Fibroblast of lung (primary cell): ENCODE data around the gene MGST3. TPM values are rescaled to one million over a fixed set of nuclear protein-coding genes. Genes with fewer than 3 reads are reported as not detected.

Experiments used
- DNase-seq, 2 donors: peaks; one replicate each; pipeline versions ENCODE4 v3.0.0 to v3.0.0-alpha.2; 2010; ENCODE audit warnings: low read depth in 2 of 2
- H2AFZ ChIP-seq: 2 replicates; pipeline ENCODE4 v1.5.1; 2012; ENCODE audit warnings: low read length, control low read depth, inconsistent platforms
- H3K27ac ChIP-seq: 2 replicates; pipeline ENCODE4 v1.5.1; 2011; ENCODE audit warnings: low read length, control low read depth; ENCODE audit not compliant: insufficient read depth
- H3K27me3 ChIP-seq: 2 replicates; pipeline ENCODE4 v1.5.1; 2011; ENCODE audit warnings: mild to moderate bottlenecking, low read length; ENCODE audit not compliant: control insufficient read depth, insufficient read depth
- H3K36me3 ChIP-seq: 2 replicates; pipeline ENCODE4 v1.5.1; 2011; ENCODE audit warnings: low read length; ENCODE audit not compliant: control insufficient read depth, insufficient read depth
- H3K4me1 ChIP-seq: 2 replicates; pipeline ENCODE4 v1.5.1; 2011; ENCODE audit warnings: low read length; ENCODE audit not compliant: control insufficient read depth, insufficient read depth; ENCODE audit errors: extremely low read depth
- H3K4me2 ChIP-seq: 2 replicates; pipeline ENCODE4 v1.5.1; 2011; ENCODE audit warnings: low read length, control low read depth; ENCODE audit not compliant: insufficient read depth; ENCODE audit errors: extremely low read depth
- H3K4me3 ChIP-seq, 4 experiments: fragments of 200-600 bp in 1 of 4; sonication (generic) in 1 of 4; replicated peaks in 1 of 4; 2 replicates each; pipeline ENCODE4 v1.5.1; 2011 to 2016; ENCODE audit warnings: low read length in 4 of 4, low read depth in 3 of 4, mild to moderate bottlenecking in 3 of 4, control low read depth in 2 of 4, inconsistent platforms in 1 of 4, mixed read lengths in 1 of 4; ENCODE audit not compliant: insufficient read depth in 1 of 4; ENCODE audit errors: control extremely low read depth in 1 of 4
- H3K79me2 ChIP-seq: 2 replicates; pipeline ENCODE4 v1.5.1; 2012; ENCODE audit warnings: mild to moderate bottlenecking, low read length, inconsistent platforms; ENCODE audit not compliant: control insufficient read depth, insufficient read depth
- H3K9ac ChIP-seq: 2 replicates; pipeline ENCODE4 v1.5.1; 2011; ENCODE audit warnings: mild to moderate bottlenecking, low read length, control low read depth; ENCODE audit not compliant: insufficient read depth
- H3K9me3 ChIP-seq: 2 replicates; pipeline ENCODE4 v1.5.1; 2012; ENCODE audit warnings: low read depth, low read length; ENCODE audit not compliant: control insufficient read depth, insufficient read depth
- H4K20me1 ChIP-seq: 2 replicates; pipeline ENCODE4 v1.5.1; 2011; ENCODE audit warnings: low read length; ENCODE audit not compliant: control insufficient read depth, insufficient read depth; ENCODE audit errors: extremely low read depth
- EZH2 ChIP-seq: IDR thresholded peaks from 2 replicates; pipeline ENCODE4 v1.5.1; 2012; ENCODE audit warnings: low read length, control low read depth, mild to moderate bottlenecking; ENCODE audit errors: missing control alignments
- polyA plus RNA-seq, 2 donors: library from polyadenylated mRNA; depleted of rRNA in 1 of 2; stranded (reverse) in 1 of 2; unstranded in 1 of 2; fragments of >200 nt; gene quantifications; 2 replicates each; pipeline ENCODE4 v1.2.1, GENCODE V29; 2011 to 2012; ENCODE audit warnings: missing spikeins in 1 of 2
- total RNA-seq: library from RNA; depleted of rRNA; stranded (reverse); fragments of >200 nt; gene quantifications from 2 replicates; pipeline ENCODE4 v1.2.1, GENCODE V29; 2014
- TF ChIP-seq, protein P1 (sequence below), 2 donors: IDR thresholded peaks in 1 of 2; conservative IDR thresholded peaks in 1 of 2; 1 replicate in 1 of 2; 2 replicates in 1 of 2; pipeline ENCODE4 v1.5.1; 2011 to 2012; ENCODE audit warnings: low read length in 2 of 2, control low read depth in 1 of 2, inconsistent platforms in 1 of 2, low read depth in 1 of 2, mild to moderate bottlenecking in 1 of 2

Gene MGST3
- total and polyA plus RNA-seq, 2 donors (not counting 1 experiment from before 2014, with no cell fraction given) = 346 to 355 TPM

DNA sequence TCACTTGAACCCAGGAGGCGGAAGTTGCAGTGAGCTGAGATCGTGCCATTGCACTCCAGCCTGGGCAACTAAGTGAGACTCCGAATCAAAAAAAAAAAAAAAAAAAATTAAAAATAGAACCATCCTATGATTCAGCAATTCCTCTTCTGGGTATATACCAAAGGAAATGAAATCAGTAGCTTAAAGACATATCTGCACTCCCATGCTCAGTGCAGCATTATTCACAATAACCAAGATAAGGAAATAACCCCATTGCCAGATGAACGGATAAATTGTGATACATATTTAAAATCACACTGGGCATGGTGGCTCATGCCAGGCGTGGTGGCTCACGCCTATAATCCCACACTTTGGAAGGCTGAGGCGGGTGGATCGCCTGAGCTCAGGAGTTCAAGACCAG is 43.6 kb downstream of the MGST3 start:
- Histone ChIP-seq H2AFZ (no peak overlapping the region), H3K4me1 (peaks cover 2% of the 10 kb centered on the region), H3K9me3 (no peaks in the 10 kb centered on the region), H3K9ac (no peak overlapping the region), H3K4me3 (no peak overlapping the region), H3K4me2 (no peak overlapping the region), H3K27ac (no peak overlapping the region), H3K36me3 (peaks cover 3% of the 10 kb centered on the region), H3K79me2 (no peaks in the 10 kb centered on the region), H3K27me3 (no peaks in the 10 kb centered on the region), H4K20me1 (no peaks in the 10 kb centered on the region)
- no peak for TF ChIP-seq EZH2
- TF ChIP-seq, protein P1, sequence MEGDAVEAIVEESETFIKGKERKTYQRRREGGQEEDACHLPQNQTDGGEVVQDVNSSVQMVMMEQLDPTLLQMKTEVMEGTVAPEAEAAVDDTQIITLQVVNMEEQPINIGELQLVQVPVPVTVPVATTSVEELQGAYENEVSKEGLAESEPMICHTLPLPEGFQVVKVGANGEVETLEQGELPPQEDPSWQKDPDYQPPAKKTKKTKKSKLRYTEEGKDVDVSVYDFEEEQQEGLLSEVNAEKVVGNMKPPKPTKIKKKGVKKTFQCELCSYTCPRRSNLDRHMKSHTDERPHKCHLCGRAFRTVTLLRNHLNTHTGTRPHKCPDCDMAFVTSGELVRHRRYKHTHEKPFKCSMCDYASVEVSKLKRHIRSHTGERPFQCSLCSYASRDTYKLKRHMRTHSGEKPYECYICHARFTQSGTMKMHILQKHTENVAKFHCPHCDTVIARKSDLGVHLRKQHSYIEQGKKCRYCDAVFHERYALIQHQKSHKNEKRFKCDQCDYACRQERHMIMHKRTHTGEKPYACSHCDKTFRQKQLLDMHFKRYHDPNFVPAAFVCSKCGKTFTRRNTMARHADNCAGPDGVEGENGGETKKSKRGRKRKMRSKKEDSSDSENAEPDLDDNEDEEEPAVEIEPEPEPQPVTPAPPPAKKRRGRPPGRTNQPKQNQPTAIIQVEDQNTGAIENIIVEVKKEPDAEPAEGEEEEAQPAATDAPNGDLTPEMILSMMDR (conservative IDR thresholded peaks at IDR 0.05 in 1 of 2, IDR thresholded peaks at IDR 0.05 in 1 of 2; ENCODE audit: low read depth in 1 of 2, low read length in 2 of 2) = no peak
- DNase-seq = peak in 1 of 2 donors; percentile 33

GRCh38 chr1:165675794-165676193 is 44.8 kb downstream of the MGST3 start:
- no peak overlapping the region for H3K4me3 ChIP-seq
- no peak for DNase-seq
- H3K4me2 ChIP-seq = no peak overlapping the region
- no peaks in the 10 kb centered on the region for H4K20me1 ChIP-seq
- H3K27ac ChIP-seq = no peak overlapping the region
- no peaks in the 10 kb centered on the region for H3K79me2 ChIP-seq
- TF ChIP-seq, protein P1 (conservative IDR thresholded peaks at IDR 0.05 in 1 of 2, IDR thresholded peaks at IDR 0.05 in 1 of 2; ENCODE audit: low read depth in 1 of 2, low read length in 2 of 2) = no peak
- no peak for TF ChIP-seq EZH2
- no peak overlapping the region for H3K9ac ChIP-seq
- no peaks in the 10 kb centered on the region for H3K27me3 ChIP-seq
- no peaks in the 10 kb centered on the region for H3K9me3 ChIP-seq
- no peak overlapping the region for H2AFZ ChIP-seq
- peaks cover 3% of the 10 kb centered on the region for H3K36me3 ChIP-seq
- peaks cover 2% of the 10 kb centered on the region for H3K4me1 ChIP-seq

DNA sequence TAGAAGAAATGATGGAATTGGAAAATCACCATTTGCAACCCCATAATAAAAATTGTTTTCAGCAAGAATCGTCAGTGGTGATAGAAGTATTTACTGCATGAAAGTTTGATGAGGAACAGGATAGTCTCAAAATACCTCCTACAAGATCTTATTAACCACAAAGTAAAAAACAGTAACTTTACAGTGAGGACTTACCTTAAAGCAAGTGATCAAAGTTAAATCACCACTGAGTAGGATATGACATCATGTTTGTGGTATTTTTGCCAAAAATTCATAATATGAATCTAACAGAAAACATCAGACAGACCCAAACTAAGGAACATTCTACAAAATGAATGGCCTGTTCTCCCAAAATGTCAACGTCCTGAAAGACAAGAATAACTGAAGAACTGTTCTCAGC is 47.5 kb downstream of the MGST3 start:
- peak in 1 of 2 donors; percentile 24 for DNase-seq
- Histone ChIP-seq H4K20me1 (no peaks in the 10 kb centered on the region), H3K27ac (no peak overlapping the region), H3K9ac (no peak overlapping the region), H3K9me3 (no peaks in the 10 kb centered on the region), H2AFZ (no peak overlapping the region), H3K79me2 (peaks cover 4% of the 10 kb centered on the region), H3K27me3 (no peaks in the 10 kb centered on the region), H3K4me2 (no peak overlapping the region), H3K4me1 (no peaks in the 10 kb centered on the region), H3K4me3 (no peak overlapping the region), H3K36me3 (peaks cover 12% of the 10 kb centered on the region)
- TF ChIP-seq EZH2 = no peak
- TF ChIP-seq, protein P1 (conservative IDR thresholded peaks at IDR 0.05 in 1 of 2, IDR thresholded peaks at IDR 0.05 in 1 of 2; ENCODE audit: low read depth in 1 of 2, low read length in 2 of 2) = no peak
